ENCODE measurements around the gene POLR1F.

POLR1F gene

GRCh38 chr7:19675816-19676215 lies 33.0 kb downstream of the POLR1F start:
- no peak for DNase-seq (ENCODE audit: low spot score)

- DNase-seq (ENCODE audit: low spot score), result no peak
Observed at GRCh38 chr7:19674266-19674960, 34.4 kb downstream of the POLR1F start.

- no peak for DNase-seq (ENCODE audit: low spot score)
Observed at GRCh38 chr7:19670806-19671205, 38.0 kb downstream of the POLR1F start.

- peak; percentile 36 for DNase-seq (ENCODE audit: low spot score)
Observed at GRCh38 chr7:19665399-19666008, 43.3 kb downstream of the POLR1F start.

GRCh38 chr7:19663816-19664462 lies 44.9 kb downstream of the POLR1F start:
- no peak for DNase-seq (ENCODE audit: low spot score)

- DNase-seq (ENCODE audit: low spot score), result no peak
Observed at GRCh38 chr7:19648791-19649190, 60.0 kb downstream of the POLR1F start.

Data from kidney tubule cell (primary cell).